GM23338 (cell line): Measurements from ENCODE around the gene TASOR2. TPM values are rescaled to one million over a fixed set of nuclear protein-coding genes. Genes with fewer than 3 reads are reported as not detected.

Experiments used
- ATAC-seq: fragments of 200-7000 bp; cut with Tn5 transposase; 3 replicates; pipeline ENCODE4 v1.9.1; 2020
- DNase-seq: peaks from one replicate; pipeline ENCODE4 v3.0.0-alpha.2; 2015; ENCODE audit warnings: low spot score
- H2AFZ ChIP-seq: fragments of 200-600 bp; sonication (generic); 2 replicates; pipeline ENCODE4 v1.8.0; 2016; ENCODE audit warnings: antibody characterized with exemption, mild to moderate bottlenecking, moderate library complexity
- H3F3A ChIP-seq: fragments of 200-600 bp; sonication (generic); replicated peaks from 2 replicates; pipeline ENCODE4 v1.8.0; 2017; ENCODE audit warnings: antibody characterized with exemption, mixed run types, low read depth
- H3K27ac ChIP-seq: fragments of 200-600 bp; sonication (generic); 2 replicates; pipeline ENCODE4 v1.6.1; 2016; ENCODE audit warnings: low read depth
- H3K27me3 ChIP-seq: fragments of 200-600 bp; sonication (generic); 2 replicates; pipeline ENCODE4 v1.8.0; 2016; ENCODE audit warnings: mild to moderate bottlenecking, mixed run types, moderate library complexity; ENCODE audit not compliant: insufficient read depth
- H3K36me3 ChIP-seq: fragments of 200-600 bp; sonication (generic); 2 replicates; pipeline ENCODE4 v1.8.0; 2016; ENCODE audit warnings: mild to moderate bottlenecking; ENCODE audit not compliant: insufficient read depth
- H3K4me1 ChIP-seq: fragments of 200-600 bp; sonication (generic); 2 replicates; pipeline ENCODE4 v1.8.0; 2016; ENCODE audit warnings: mild to moderate bottlenecking, moderate library complexity; ENCODE audit not compliant: insufficient read depth
- H3K4me2 ChIP-seq: fragments of 200-600 bp; sonication (generic); 2 replicates; pipeline ENCODE4 v1.7.1; 2017; ENCODE audit warnings: mixed run types
- H3K4me3 ChIP-seq: fragments of 200-600 bp; sonication (generic); 2 replicates; pipeline ENCODE4 v1.6.1; 2016; ENCODE audit warnings: mixed run types
- H3K79me2 ChIP-seq: fragments of 200-600 bp; sonication (generic); replicated peaks from 2 replicates; pipeline ENCODE4 v1.8.0; 2017; ENCODE audit warnings: mild to moderate bottlenecking; ENCODE audit not compliant: insufficient read depth
- H3K9me2 ChIP-seq: fragments of 200-600 bp; sonication (generic); 2 replicates; pipeline ENCODE4 v1.8.0; 2017; ENCODE audit not compliant: insufficient read depth
- H4K20me1 ChIP-seq: fragments of 200-600 bp; sonication (generic); replicated peaks from 2 replicates; pipeline ENCODE4 v1.8.0; 2017; ENCODE audit warnings: mild to moderate bottlenecking; ENCODE audit not compliant: insufficient read depth
- H3K27ac Mint-ChIP-seq: 2 replicates; pipeline ENCODE4 v1.8.0; 2020; ENCODE audit warnings: inconsistent platforms, mild to moderate bottlenecking, moderate library complexity, mixed read lengths
- H3K27me3 Mint-ChIP-seq: 3 replicates; pipeline ENCODE4 v1.8.0; 2022; ENCODE audit warnings: low read depth, mild to moderate bottlenecking, moderate library complexity, mixed read lengths, inconsistent platforms; ENCODE audit not compliant: insufficient read depth, poor library complexity
- H3K36me3 Mint-ChIP-seq: 3 replicates; pipeline ENCODE4 v1.8.0; 2021; ENCODE audit warnings: low read depth, mild to moderate bottlenecking, inconsistent platforms, moderate library complexity, mixed read lengths
- H3K4me1 Mint-ChIP-seq: 3 replicates; pipeline ENCODE4 v1.8.0; 2020; ENCODE audit warnings: mild to moderate bottlenecking, inconsistent platforms, mixed read lengths
- H3K4me3 Mint-ChIP-seq: 3 replicates; pipeline ENCODE4 v1.8.0; 2021; ENCODE audit warnings: moderate library complexity, mild to moderate bottlenecking, inconsistent platforms, mixed read lengths
- H3K9me3 Mint-ChIP-seq: 3 replicates; pipeline ENCODE4 v1.8.0; 2020; ENCODE audit warnings: moderate library complexity, mild to moderate bottlenecking, inconsistent platforms, mixed read lengths
- EZH2phosphoT487 ChIP-seq: fragments of 200-600 bp; sonication (generic); IDR thresholded peaks from one replicate; pipeline ENCODE4 v1.8.1; 2018; ENCODE audit warnings: antibody characterized with exemption; ENCODE audit not compliant: unreplicated experiment
- NANOG ChIP-seq: IDR thresholded peaks from 2 replicates; pipeline ENCODE4 v1.6.1; 2016; ENCODE audit warnings: antibody characterized with exemption, borderline replicate concordance
- POLR2AphosphoS5 ChIP-seq: IDR thresholded peaks from 2 replicates; pipeline ENCODE4 v1.6.1; 2016; ENCODE audit warnings: antibody characterized with exemption, low read depth
- STAT1 ChIP-seq: IDR thresholded peaks from one replicate; pipeline ENCODE4 v1.6.1; 2016; ENCODE audit warnings: antibody characterized with exemption; ENCODE audit not compliant: unreplicated experiment
- ZNF331 ChIP-seq: fragments of 250-450 bp; sonication (Bioruptor Pico); IDR thresholded peaks from 2 replicates; pipeline ENCODE4 v1.5.0; 2020; ENCODE audit warnings: low read depth, mild to moderate bottlenecking, moderate library complexity
- polyA plus RNA-seq: library from polyadenylated mRNA; unstranded; fragments of >200 nt; fragmentation: Nextera tagmentation; extraction: Ambion mirVana; gene quantifications from 2 replicates; pipeline ENCODE4 v1.2.1, GENCODE V29; 2016
- total RNA-seq: library from RNA; depleted of rRNA; stranded (reverse); fragments of >200 nt; shearing (Covaris generic); gene quantifications from 2 replicates; pipeline ENCODE4 v1.2.3, GENCODE V29; 2014
- TF ChIP-seq, protein P1 (sequence below): fragments of 250-450 bp; sonication (Bioruptor Pico); IDR thresholded peaks from 2 replicates; pipeline ENCODE4 v1.5.0; 2020; ENCODE audit warnings: mild to moderate bottlenecking, moderate library complexity
- TF ChIP-seq, protein P2 (sequence below): IDR thresholded peaks from 2 replicates; pipeline ENCODE4 v1.6.1; 2016; ENCODE audit warnings: antibody characterized with exemption

Gene TASOR2
- total and polyA plus RNA-seq, 2 experiments from 2014 or later, result 45.2 to 110 TPM

DNA sequence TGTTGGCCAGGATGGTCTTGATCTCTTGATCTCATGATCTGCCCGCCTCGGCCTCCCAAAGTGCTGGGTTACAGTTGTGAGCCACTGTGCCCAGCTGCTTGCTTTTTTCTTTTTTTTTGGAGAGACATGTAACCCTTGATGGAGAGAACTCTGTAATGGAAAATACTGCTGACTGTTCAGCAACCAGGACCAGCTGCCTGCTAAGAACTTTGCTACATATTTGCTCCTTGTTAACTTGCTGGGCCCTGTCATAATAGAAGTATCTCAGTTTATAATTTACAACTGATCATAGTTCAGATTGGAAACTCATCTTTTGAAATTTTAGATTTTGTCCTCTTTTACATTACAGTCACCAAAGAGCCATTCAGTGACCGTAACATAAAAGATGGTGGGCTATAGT is 34.9 kb downstream of the TASOR2 start (continued):
- TF ChIP-seq, protein P1, sequence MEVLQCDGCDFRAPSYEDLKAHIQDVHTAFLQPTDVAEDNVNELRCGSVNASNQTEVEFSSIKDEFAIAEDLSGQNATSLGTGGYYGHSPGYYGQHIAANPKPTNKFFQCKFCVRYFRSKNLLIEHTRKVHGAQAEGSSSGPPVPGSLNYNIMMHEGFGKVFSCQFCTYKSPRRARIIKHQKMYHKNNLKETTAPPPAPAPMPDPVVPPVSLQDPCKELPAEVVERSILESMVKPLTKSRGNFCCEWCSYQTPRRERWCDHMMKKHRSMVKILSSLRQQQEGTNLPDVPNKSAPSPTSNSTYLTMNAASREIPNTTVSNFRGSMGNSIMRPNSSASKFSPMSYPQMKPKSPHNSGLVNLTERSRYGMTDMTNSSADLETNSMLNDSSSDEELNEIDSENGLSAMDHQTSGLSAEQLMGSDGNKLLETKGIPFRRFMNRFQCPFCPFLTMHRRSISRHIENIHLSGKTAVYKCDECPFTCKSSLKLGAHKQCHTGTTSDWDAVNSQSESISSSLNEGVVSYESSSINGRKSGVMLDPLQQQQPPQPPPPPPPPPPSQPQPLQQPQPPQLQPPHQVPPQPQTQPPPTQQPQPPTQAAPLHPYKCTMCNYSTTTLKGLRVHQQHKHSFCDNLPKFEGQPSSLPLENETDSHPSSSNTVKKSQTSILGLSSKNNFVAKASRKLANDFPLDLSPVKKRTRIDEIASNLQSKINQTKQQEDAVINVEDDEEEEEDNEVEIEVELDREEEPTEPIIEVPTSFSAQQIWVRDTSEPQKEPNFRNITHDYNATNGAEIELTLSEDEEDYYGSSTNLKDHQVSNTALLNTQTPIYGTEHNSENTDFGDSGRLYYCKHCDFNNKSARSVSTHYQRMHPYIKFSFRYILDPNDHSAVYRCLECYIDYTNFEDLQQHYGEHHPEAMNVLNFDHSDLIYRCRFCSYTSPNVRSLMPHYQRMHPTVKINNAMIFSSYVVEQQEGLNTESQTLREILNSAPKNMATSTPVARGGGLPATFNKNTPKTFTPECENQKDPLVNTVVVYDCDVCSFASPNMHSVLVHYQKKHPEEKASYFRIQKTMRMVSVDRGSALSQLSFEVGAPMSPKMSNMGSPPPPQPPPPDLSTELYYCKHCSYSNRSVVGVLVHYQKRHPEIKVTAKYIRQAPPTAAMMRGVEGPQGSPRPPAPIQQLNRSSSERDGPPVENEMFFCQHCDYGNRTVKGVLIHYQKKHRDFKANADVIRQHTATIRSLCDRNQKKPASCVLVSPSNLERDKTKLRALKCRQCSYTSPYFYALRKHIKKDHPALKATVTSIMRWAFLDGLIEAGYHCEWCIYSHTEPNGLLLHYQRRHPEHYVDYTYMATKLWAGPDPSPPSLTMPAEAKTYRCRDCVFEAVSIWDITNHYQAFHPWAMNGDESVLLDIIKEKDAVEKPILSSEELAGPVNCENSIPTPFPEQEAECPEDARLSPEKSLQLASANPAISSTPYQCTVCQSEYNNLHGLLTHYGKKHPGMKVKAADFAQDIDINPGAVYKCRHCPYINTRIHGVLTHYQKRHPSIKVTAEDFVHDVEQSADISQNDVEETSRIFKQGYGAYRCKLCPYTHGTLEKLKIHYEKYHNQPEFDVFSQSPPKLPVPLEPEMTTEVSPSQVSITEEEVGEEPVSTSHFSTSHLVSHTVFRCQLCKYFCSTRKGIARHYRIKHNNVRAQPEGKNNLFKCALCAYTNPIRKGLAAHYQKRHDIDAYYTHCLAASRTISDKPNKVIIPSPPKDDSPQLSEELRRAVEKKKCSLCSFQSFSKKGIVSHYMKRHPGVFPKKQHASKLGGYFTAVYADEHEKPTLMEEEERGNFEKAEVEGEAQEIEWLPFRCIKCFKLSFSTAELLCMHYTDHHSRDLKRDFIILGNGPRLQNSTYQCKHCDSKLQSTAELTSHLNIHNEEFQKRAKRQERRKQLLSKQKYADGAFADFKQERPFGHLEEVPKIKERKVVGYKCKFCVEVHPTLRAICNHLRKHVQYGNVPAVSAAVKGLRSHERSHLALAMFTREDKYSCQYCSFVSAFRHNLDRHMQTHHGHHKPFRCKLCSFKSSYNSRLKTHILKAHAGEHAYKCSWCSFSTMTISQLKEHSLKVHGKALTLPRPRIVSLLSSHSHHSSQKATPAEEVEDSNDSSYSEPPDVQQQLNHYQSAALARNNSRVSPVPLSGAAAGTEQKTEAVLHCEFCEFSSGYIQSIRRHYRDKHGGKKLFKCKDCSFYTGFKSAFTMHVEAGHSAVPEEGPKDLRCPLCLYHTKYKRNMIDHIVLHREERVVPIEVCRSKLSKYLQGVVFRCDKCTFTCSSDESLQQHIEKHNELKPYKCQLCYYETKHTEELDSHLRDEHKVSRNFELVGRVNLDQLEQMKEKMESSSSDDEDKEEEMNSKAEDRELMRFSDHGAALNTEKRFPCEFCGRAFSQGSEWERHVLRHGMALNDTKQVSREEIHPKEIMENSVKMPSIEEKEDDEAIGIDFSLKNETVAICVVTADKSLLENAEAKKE (CRISPR knock-in tag), result no peak
- TF ChIP-seq, protein P2, sequence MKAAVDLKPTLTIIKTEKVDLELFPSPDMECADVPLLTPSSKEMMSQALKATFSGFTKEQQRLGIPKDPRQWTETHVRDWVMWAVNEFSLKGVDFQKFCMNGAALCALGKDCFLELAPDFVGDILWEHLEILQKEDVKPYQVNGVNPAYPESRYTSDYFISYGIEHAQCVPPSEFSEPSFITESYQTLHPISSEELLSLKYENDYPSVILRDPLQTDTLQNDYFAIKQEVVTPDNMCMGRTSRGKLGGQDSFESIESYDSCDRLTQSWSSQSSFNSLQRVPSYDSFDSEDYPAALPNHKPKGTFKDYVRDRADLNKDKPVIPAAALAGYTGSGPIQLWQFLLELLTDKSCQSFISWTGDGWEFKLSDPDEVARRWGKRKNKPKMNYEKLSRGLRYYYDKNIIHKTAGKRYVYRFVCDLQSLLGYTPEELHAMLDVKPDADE, result no peak
- no peak for TF ChIP-seq ZNF331

DNA sequence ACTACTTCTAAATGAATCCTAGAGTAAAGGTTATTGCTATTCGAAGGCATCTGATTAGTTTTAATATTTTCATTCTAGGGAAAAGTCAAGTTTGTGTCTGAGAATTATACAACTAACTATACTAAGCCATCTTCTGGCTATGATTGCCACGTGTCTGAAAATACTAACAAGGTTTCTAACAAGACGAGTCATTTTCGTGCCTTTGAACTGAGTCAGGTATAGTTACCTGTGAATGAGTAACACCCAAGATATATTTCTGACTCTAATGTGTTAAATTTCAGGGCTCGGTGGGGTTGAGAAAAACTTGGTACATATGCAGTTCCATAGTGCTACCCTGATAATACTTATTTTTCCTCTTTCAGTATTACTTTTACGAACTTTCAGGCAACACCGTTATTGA is 35.5 kb downstream of the TASOR2 start:
- H3K4me3 Mint-ChIP-seq, result no peak overlapping the region
- Histone ChIP-seq H3K79me2 (peaks cover 36% of the 10 kb centered on the region), H3K4me2 (no peak overlapping the region)
- TF ChIP-seq EZH2phosphoT487 (no peak), STAT1 (no peak), POLR2AphosphoS5 (no peak), NANOG (no peak)
- TF ChIP-seq, protein P1 (CRISPR knock-in tag), result no peak
- TF ChIP-seq, protein P2, result no peak

More for the DNA sequence above, 35.5 kb downstream of the TASOR2 start:
- H3K27ac Mint-ChIP-seq, result no peak overlapping the region
- no peak for DNase-seq
- Histone ChIP-seq H3K27ac (no peak overlapping the region), H3K4me3 (no peak overlapping the region), H4K20me1 (peaks cover 3% of the 10 kb centered on the region; the same call in 1 of the 2 replicates), H2AFZ (no peak overlapping the region), H3K4me1 (no peaks in the 10 kb centered on the region), H3K27me3 (no peaks in the 10 kb centered on the region), H3K9me2 (no peaks in the 10 kb centered on the region), H3K36me3 (peaks cover 3% of the 10 kb centered on the region; the same call in 1 of the 2 replicates), H3F3A (no peaks in the 10 kb centered on the region)
- H3K36me3 Mint-ChIP-seq, result peaks cover 17% of the 10 kb centered on the region; the same call in 2 of the 3 replicates
- ATAC-seq, result no peak
- H3K27me3 Mint-ChIP-seq, result no peaks in the 10 kb centered on the region
- no peaks in the 10 kb centered on the region; the same call in 2 of the 3 replicates for H3K4me1 Mint-ChIP-seq
- H3K9me3 Mint-ChIP-seq, result no peaks in the 10 kb centered on the region
